ENCODE data around the gene NTN1. TPM values are rescaled to one million over a fixed set of nuclear protein-coding genes. Genes with fewer than 3 reads are reported as not detected.
A peak's percentile ranks its signal among the peaks of the same experiment; 100 is the strongest.
"Not testable (repeated sequence)": the region's sequence is repeated elsewhere in the genome, so short reads cannot be mapped to it uniquely, and the experiment has no call there.

NTN1 gene
- total RNA-seq: under 1 TPM; 0.63 to 0.87 TPM

GRCh38 chr17:9021158-9021991 lies at the start of gene NTN1:
TSS of gene NTN1 (plus strand) at chr17:9021510. CDS start at chr17:9022374, 864 bp downstream.
- peaks cover 4% of the 10 kb centered on the region for H3K4me1 Mint-ChIP-seq
- H3K36me3 Mint-ChIP-seq (ENCODE audit: low read depth): peaks cover 6% of the 10 kb centered on the region
- no peak within 1 kb of the TSS for H3K27ac Mint-ChIP-seq
- no peaks in the 10 kb centered on the region for H3K9me3 Mint-ChIP-seq
- ATAC-seq (replicated peaks): peak; percentile 86
- peaks cover 36% of the 10 kb centered on the region for H3K27me3 Mint-ChIP-seq
- peak within 1 kb of the TSS; percentile 86 for H3K4me3 Mint-ChIP-seq

GRCh38 chr17:8975091-8975725 lies 46.1 kb upstream of the NTN1 start:
- no peak overlapping the region for H3K4me3 Mint-ChIP-seq
- no peaks in the 10 kb centered on the region for H3K27me3 Mint-ChIP-seq
- H3K36me3 Mint-ChIP-seq (ENCODE audit: low read depth): no peaks in the 10 kb centered on the region
- H3K9me3 Mint-ChIP-seq: peaks cover 4% of the 10 kb centered on the region
- no peak overlapping the region for H3K27ac Mint-ChIP-seq
- H3K4me1 Mint-ChIP-seq: no peaks in the 10 kb centered on the region
- no peak for ATAC-seq (replicated peaks)

- no peaks in the 10 kb centered on the region for H3K9me3 Mint-ChIP-seq
- no peak for ATAC-seq (replicated peaks)
Observed at GRCh38 chr17:8976638-8977037, 44.7 kb upstream of the NTN1 start.

GRCh38 chr17:8979715-8980114 lies 41.6 kb upstream of the NTN1 start:
- Mint-ChIP-seq H3K27ac (no peak overlapping the region), H3K4me1 (no peaks in the 10 kb centered on the region), H3K4me3 (no peak overlapping the region), H3K36me3 (ENCODE audit: low read depth) (no peaks in the 10 kb centered on the region), H3K27me3 (no peaks in the 10 kb centered on the region), H3K9me3 (no peaks in the 10 kb centered on the region)
- ATAC-seq (replicated peaks): no peak

More at GRCh38 chr17:8976638-8977037, 44.7 kb upstream of the NTN1 start:
- Mint-ChIP-seq H3K27ac (no peak overlapping the region), H3K4me1 (no peaks in the 10 kb centered on the region), H3K27me3 (no peaks in the 10 kb centered on the region), H3K4me3 (no peak overlapping the region), H3K36me3 (ENCODE audit: low read depth) (no peaks in the 10 kb centered on the region)

GRCh38 chr17:8981443-8981842 lies 39.9 kb upstream of the NTN1 start:
- ATAC-seq (replicated peaks): no peak
- H3K36me3 Mint-ChIP-seq (ENCODE audit: low read depth): no peaks in the 10 kb centered on the region
- peaks cover 11% of the 10 kb centered on the region for H3K9me3 Mint-ChIP-seq
- no peak overlapping the region for H3K4me3 Mint-ChIP-seq
- no peaks in the 10 kb centered on the region for H3K27me3 Mint-ChIP-seq
- no peak overlapping the region for H3K27ac Mint-ChIP-seq
- H3K4me1 Mint-ChIP-seq: peaks cover 11% of the 10 kb centered on the region

- H3K36me3 Mint-ChIP-seq (ENCODE audit: low read depth); H3K4me3 Mint-ChIP-seq; H3K27ac Mint-ChIP-seq; ATAC-seq (replicated peaks); H3K27me3 Mint-ChIP-seq: not testable (repeated sequence)
- Mint-ChIP-seq H3K9me3 (peaks cover 11% of the 10 kb centered on the region), H3K4me1 (peaks cover 11% of the 10 kb centered on the region)
Observed at GRCh38 chr17:8984225-8984624, 37.1 kb upstream of the NTN1 start.

GRCh38 chr17:8985054-8985701 lies 36.1 kb upstream of the NTN1 start:
- ATAC-seq (replicated peaks): peak; percentile 94
- Mint-ChIP-seq H3K36me3 (ENCODE audit: low read depth) (no peaks in the 10 kb centered on the region), H3K27ac (peak overlapping the region; percentile 39), H3K4me1 (peaks cover 11% of the 10 kb centered on the region), H3K4me3 (peak overlapping the region; percentile 18), H3K27me3 (no peaks in the 10 kb centered on the region), H3K9me3 (peaks cover 11% of the 10 kb centered on the region)

GRCh38 chr17:8986295-8986694 lies 35.0 kb upstream of the NTN1 start:
- Mint-ChIP-seq H3K36me3 (ENCODE audit: low read depth) (no peaks in the 10 kb centered on the region), H3K4me3 (no peak overlapping the region), H3K4me1 (peaks cover 11% of the 10 kb centered on the region), H3K9me3 (peaks cover 11% of the 10 kb centered on the region), H3K27me3 (no peaks in the 10 kb centered on the region), H3K27ac (peak overlapping the region; percentile 39)
- no peak for ATAC-seq (replicated peaks)

GRCh38 chr17:8988263-8988935 lies 32.9 kb upstream of the NTN1 start:
- not testable (repeated sequence) for ATAC-seq (replicated peaks); H3K4me3 Mint-ChIP-seq; H3K36me3 Mint-ChIP-seq (ENCODE audit: low read depth); H3K27me3 Mint-ChIP-seq
- H3K27ac Mint-ChIP-seq: peak overlapping the region; percentile 41
- peaks cover 11% of the 10 kb centered on the region for H3K4me1 Mint-ChIP-seq
- peaks cover 11% of the 10 kb centered on the region for H3K9me3 Mint-ChIP-seq

- ATAC-seq (replicated peaks): peak; percentile 63
- H3K4me3 Mint-ChIP-seq: no peak overlapping the region
- no peaks in the 10 kb centered on the region for H3K9me3 Mint-ChIP-seq
- no peaks in the 10 kb centered on the region for H3K36me3 Mint-ChIP-seq (ENCODE audit: low read depth)
- no peak overlapping the region for H3K27ac Mint-ChIP-seq
- H3K27me3 Mint-ChIP-seq: no peaks in the 10 kb centered on the region
- no peaks in the 10 kb centered on the region for H3K4me1 Mint-ChIP-seq
Observed at GRCh38 chr17:8991514-8992285, 29.6 kb upstream of the NTN1 start.

GRCh38 chr17:8994319-8994718 lies 27.0 kb upstream of the NTN1 start:
- ATAC-seq (replicated peaks): peak; percentile 79
- Mint-ChIP-seq H3K4me1 (no peaks in the 10 kb centered on the region), H3K4me3 (no peak overlapping the region), H3K27ac (no peak overlapping the region), H3K36me3 (ENCODE audit: low read depth) (no peaks in the 10 kb centered on the region), H3K27me3 (peaks cover 4% of the 10 kb centered on the region), H3K9me3 (no peaks in the 10 kb centered on the region)

GRCh38 chr17:8995711-8996110 lies 25.6 kb upstream of the NTN1 start:
- H3K4me1 Mint-ChIP-seq: no peaks in the 10 kb centered on the region
- ATAC-seq (replicated peaks): no peak
- H3K36me3 Mint-ChIP-seq (ENCODE audit: low read depth): no peaks in the 10 kb centered on the region
- no peak overlapping the region for H3K4me3 Mint-ChIP-seq
- no peak overlapping the region for H3K27ac Mint-ChIP-seq
- peaks cover 12% of the 10 kb centered on the region for H3K27me3 Mint-ChIP-seq
- H3K9me3 Mint-ChIP-seq: no peaks in the 10 kb centered on the region

GRCh38 chr17:8997994-8998628 lies 23.2 kb upstream of the NTN1 start:
- Mint-ChIP-seq H3K4me3 (no peak overlapping the region), H3K4me1 (no peaks in the 10 kb centered on the region), H3K9me3 (no peaks in the 10 kb centered on the region), H3K27ac (no peak overlapping the region), H3K36me3 (ENCODE audit: low read depth) (no peaks in the 10 kb centered on the region), H3K27me3 (peaks cover 26% of the 10 kb centered on the region)
- peak; percentile 63 for ATAC-seq (replicated peaks)
